GM21447 (cell line): ENCODE measurements around the gene PARG.
"Not testable (repeated sequence)": the region's sequence is repeated elsewhere in the genome, so short reads cannot be mapped to it uniquely, and the experiment has no call there.

Experiments
- ATAC-seq: cut with Tn5 transposase; IDR thresholded peaks from one replicate; pipeline ENCODE4 v1.9.1; 2021; ENCODE audit not compliant: unreplicated experiment

The PARG gene

GRCh38 chr10:49908290-49909080, 33.3 kb downstream of the PARG start:
- ATAC-seq = not testable (repeated sequence)

- not testable (repeated sequence) for ATAC-seq
Measured at GRCh38 chr10:49903829-49904228, 38.0 kb downstream of the PARG start.

- not testable (repeated sequence) for ATAC-seq
Measured at GRCh38 chr10:49900406-49900805, 41.4 kb downstream of the PARG start.

DNA sequence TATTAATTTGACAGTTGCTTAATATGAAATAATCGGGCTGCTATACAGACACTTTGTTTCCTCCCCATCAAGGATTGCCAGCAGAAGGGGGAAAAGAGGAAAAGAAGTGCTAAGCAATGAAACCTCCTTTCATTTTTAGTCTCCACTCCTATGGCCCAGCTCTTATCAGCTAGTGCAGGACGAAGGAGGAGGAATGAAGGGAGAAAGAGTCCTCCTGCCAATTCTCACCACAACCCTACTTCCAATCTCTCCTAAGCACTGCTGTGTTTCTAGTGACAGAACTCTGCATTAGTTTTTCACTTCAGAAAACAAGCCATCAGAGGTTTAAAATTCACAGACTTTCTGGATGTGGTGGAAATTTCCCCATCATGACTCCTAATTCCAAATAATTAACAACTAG, 41.8 kb downstream of the PARG start:
- ATAC-seq = not testable (repeated sequence)

- not testable (repeated sequence) for ATAC-seq
Measured at GRCh38 chr10:49890025-49890424, 51.8 kb downstream of the PARG start.

DNA sequence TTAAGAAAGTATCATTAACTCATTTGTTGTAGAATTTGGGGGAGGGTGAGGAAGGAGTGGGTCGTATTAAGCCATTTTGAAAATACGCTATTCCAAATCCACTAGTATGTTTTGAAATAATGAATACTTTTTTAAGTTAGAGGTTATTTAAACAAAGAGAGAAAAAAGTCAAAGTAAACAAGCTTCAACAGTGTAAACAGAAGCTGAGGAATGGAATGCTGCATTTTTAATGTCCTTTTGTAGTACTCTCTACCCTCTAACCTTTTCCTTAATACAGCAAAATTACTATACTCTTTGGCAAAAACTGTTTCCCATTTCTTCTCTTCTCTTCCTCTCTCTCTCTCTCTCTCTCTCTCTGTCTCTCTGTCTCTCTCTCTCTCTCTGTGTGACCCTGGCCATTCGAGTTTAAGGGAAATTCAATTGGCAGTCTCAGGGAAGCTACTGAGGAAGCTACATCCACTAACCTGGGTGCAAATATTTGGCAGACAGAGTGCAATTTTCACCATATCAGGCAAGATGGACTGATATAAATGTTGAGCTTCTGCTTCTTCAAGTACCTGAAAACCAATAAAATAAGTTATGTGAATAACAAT, 57.0 kb downstream of the PARG start:
- ATAC-seq = not testable (repeated sequence)

GRCh38 chr10:49883852-49884251, 58.0 kb downstream of the PARG start:
- not testable (repeated sequence) for ATAC-seq

GRCh38 chr10:49882327-49882726, 59.5 kb downstream of the PARG start:
- ATAC-seq = not testable (repeated sequence)

DNA sequence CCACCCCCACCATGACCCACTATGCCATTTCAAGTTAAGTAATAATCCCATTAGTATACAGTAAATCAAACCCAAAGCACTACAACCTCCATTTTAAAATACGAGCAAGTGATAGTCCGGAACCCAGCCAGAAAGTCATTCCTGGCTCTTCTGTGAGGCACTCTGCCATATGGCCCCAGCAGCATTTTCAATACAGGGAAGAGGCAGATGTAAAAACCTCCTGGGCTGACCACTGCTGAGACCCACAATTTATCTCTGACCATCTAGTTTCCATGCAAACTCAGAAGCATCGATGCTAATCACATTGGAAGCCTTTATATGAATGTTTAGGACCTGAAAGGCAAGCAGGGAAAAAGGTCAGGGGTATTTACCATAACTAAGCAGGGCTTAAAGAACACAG, 69.1 kb downstream of the PARG start:
- ATAC-seq = not testable (repeated sequence)

DNA sequence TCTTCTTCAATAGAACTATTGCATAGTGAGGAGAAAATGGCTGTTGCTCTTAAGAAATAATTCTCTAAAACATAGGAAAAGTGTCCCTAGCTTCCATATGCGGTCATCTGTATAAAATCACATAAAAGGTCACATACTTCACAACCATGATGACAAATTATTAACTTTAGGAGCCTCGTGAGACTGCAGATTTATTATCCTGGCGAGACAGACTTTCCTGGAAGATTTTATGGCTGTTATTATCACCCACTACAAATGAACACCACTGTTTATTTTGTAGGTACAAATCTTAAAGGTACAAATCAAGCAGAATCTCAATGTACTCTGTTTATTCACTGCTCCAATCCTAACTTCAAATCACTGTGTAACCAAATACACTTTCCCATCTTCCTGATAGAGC, 70.4 kb downstream of the PARG start:
- not testable (repeated sequence) for ATAC-seq

DNA sequence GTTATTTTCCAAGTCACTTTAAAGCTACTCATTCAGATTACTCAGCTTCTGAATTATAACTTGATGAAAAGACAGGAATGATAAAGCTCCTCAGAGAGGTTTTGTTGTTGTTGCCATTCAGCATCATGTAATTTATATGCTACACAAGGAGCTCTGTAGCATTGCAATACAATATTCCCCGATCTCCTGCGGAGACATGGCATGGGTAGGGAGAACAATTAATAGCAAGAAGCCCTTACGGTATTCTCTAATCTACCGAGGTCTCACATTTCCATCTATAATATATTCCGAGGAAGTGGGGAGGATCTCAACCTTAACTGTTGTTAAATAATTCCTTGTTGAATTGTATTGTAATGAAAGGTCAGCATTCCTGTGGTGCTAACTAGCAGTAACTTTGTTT, 81.9 kb downstream of the PARG start:
- ATAC-seq = not testable (repeated sequence)

DNA sequence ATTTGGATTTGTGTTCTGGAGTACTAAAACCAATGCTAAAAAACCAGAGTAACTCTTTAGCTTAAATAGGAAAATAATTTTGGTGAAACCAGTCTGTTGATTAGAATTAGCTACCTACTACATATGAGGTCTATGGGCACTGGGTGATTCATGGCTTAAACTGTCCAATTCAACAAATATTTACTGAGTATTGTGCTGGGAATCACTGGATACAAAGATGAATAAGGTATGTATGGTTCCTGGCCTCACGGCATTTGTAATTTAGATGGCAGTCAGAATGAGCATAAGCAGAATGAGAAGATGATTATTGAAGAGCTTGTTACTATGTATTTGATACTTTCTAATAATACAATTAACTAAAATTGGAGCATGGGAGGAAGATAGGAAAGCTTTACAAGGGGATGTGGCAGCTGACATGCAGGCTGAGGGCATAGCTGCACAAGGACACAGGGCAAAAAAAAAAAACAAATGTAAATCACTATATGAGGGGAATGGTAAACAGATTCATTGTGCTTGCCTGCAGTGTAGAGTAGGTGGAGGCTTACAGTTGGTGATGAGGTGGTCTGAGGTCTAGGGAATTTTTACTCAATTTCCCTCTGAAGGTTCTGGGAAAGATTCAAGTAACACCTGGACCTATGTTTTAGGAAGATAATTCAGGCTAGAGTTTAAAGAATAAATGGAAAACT, 83.0 kb downstream of the PARG start:
- ATAC-seq = not testable (repeated sequence)

- not testable (repeated sequence) for ATAC-seq
Measured at GRCh38 chr10:49849520-49849919, 92.3 kb downstream of the PARG start.

GRCh38 chr10:49844775-49845595, 96.8 kb downstream of the PARG start:
- ATAC-seq = no peak

- ATAC-seq = not testable (repeated sequence)
Measured at GRCh38 chr10:49842333-49842628, 99.5 kb downstream of the PARG start.

DNA sequence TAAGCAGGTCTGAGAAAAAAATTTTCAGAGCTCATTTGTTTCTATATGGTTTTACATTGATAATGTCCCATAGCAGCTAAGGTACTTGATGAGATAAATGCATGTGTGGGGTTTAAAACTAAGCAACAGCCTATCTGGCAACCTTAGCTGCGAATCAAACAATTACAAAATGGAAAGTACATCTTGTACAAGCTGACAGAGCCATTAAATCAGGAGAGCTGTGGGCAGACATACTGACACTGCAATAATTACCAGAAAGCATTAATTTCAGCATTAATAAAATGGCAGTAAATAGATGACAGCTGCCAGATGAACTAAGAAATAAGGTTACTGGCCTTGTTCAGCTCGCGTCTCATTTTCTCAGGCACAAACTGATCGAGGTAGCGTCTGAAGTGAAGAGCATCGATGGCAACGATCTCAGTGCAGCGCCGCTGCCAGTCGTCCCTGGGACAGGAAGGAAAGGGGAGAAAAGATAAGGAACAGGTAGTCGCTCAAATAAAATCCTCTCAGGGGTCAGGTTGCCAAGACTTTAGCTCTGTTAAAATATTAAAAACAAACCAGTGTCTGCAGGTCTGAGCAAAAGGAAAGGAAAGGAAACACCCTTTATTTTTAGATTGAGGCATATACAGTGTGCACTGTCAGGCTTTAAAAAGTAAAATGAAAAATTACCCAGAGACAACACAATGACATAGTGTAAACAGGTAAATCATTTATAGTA, 100.1 kb downstream of the PARG start:
- ATAC-seq = no peak

DNA sequence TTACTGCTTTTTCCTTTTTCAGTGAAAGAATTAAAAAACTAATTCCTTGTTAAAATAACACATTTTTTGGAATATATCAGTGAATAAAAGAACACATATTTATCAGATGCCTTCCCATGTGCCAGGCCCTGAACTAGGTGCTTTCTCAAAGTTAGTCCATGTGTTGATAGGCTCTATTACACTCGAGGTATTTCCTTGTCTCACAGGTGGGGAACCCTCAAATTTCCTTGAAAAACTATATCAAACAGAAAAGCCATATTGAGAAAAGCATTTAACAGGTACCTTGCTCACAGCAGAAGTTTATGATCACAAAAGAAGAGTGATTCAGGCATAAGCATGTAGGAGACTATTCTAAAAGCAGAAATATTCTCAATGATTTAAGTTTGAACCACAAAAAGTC, 104.1 kb downstream of the PARG start:
- ATAC-seq = no peak

DNA sequence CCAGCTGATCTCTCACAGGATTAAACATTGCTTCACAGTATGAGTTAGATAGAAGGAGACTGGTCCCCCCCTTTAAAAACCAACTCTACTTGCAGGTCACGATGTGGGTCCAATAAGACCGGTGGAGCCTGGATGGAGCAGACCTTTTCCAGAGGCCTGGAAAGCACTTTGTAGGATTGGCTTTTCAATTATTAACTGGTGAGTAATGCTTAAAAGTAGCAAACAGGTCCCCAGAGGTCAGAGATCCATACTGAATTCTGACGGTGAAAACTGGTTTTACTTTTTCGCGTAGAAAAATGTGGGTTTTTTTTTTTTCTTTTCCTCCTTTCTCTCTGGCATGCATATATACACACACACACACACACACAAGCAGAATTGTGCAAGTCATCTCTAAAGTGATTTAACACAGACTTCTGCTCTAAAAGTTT, 104.8 kb downstream of the PARG start:
- no peak for ATAC-seq

- ATAC-seq = no peak
Measured at GRCh38 chr10:49834976-49835375, 106.9 kb downstream of the PARG start.

- no peak for ATAC-seq
Measured at GRCh38 chr10:49834201-49834600, 107.6 kb downstream of the PARG start.

DNA sequence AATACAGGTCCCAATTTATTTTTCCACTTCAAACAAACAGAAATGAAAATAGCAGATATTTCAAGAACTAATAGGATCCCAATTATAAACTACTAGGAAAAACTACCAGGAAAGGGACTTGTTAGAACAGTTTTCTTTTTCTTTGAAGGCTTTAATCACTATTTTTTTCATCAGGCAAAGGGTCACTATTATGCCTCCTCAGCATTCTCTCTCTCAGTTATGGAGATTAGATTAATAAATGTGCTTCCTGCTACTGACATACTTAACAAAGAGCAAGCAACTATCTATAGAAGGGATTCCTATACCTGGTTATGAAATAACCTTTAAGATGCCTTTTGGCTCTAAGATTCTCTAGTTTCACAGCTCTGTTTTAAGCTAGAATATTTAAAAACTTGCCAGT, 108.7 kb downstream of the PARG start:
- no peak for ATAC-seq
